ENCODE data around the gene RBPJL.

The RBPJL gene

GRCh38 chr20:45306431-45306982, at the start of gene RBPJL:
RBPJL (plus strand) TSS chr20:45306840; CDS start chr20:45306923, 83 bp downstream.
- DNase-seq: no peak

DNA sequence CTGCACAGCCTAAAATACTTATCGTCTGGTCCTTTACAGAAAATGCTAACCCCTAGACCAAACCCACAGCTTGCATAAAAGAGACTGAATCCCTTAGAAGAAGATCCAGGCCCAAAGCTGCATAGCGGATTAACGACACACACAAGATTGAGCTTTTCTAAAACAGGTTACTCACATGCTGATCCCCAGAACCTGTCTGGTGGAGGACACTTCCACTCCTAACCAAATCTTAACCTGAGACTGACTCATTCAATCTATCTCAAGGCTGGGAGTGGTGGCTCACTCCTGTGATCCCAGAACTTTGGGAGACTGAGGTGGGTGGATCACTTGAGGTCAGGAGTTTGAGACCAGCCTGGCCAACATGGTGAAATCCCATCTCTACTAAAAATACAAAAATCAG, 49.5 kb upstream of the RBPJL start:
- no peak for DNase-seq

- no peak for DNase-seq
Measured at GRCh38 chr20:45257711-45258110, 48.9 kb upstream of the RBPJL start.

DNA sequence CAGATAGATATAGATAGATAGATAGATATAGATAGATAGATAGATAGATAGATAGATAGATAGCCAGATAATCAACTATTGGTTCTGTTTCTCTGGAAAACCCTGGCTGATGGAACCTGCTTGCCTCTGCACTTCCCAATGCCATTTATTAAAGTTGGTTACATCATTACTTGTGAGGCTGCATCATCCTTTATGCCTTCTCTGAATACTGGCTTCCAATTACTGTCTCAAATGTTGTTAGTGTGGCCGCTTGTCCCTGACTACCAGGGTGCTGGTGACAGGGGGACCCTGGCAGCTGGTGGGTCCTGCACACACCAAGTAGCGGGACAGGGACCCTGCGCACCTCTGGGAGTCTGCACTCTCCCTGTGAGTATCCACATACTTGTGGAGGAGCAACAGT, 48.4 kb upstream of the RBPJL start:
- DNase-seq: no peak

DNA sequence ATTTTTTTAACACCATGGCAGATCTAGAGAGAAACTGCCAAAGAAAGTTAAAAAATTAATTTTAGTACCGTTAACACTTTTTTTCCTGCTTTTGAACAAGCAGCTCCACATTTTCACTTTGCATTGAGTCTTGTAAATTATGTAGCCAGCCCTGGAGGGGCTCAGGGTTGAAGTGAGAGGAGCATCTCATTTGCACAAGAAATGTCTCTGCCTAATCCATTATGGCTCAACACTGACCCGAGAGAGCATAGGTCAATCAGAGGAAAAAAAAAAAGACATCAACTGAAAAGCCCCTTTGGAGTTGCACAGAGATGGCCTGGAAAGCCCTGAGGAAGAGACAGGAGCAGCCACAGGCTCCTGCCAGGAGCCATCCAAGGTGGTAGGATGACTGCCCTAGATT, 48.0 kb upstream of the RBPJL start:
- no peak for DNase-seq

- DNase-seq: no peak
Measured at GRCh38 chr20:45263556-45264266, 42.9 kb upstream of the RBPJL start.

GRCh38 chr20:45266977-45267376, 39.7 kb upstream of the RBPJL start:
- no peak for DNase-seq

DNA sequence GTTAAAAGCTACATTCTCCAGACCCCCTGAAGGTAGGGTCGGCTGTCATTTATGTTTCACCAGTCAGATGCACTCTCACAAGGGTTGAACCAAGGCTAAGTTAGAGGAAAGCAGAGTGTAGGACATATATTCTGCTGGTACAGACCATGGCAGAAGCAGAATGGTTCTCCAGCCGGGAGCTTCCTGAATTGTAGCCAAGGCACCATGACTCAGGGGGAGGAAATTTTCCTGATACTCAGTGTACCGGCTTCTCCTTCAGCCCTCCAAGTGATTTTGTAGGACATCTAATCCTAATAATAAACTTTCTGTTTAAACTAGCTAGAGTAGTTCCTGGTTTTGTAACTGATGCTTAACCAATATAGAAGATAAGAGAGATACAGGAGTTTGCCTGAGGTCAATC, 38.1 kb upstream of the RBPJL start:
- DNase-seq: no peak

DNA sequence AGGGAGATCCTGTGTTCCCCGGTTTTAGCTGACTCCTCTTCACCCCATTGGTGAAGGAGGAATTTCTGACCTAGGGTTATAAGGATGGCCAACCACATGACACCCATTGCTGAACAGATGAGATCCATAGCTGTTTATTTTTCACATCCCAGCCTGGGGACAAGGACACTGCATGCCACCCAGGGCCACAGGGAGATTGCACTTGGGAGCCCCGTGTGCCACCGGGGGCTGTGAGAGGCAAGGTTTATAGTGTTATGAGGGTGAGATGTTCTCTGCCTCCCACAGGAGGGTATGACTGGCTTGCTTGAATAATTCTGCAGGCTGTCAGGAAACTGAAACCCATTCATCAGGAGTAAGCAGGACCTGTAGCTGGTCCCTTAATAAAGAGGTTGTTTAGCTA, 37.6 kb upstream of the RBPJL start:
- no peak for DNase-seq

- no peak for DNase-seq
Measured at GRCh38 chr20:45269754-45270270, 36.8 kb upstream of the RBPJL start.

- DNase-seq: no peak
Measured at GRCh38 chr20:45275338-45275737, 31.3 kb upstream of the RBPJL start.

DNA sequence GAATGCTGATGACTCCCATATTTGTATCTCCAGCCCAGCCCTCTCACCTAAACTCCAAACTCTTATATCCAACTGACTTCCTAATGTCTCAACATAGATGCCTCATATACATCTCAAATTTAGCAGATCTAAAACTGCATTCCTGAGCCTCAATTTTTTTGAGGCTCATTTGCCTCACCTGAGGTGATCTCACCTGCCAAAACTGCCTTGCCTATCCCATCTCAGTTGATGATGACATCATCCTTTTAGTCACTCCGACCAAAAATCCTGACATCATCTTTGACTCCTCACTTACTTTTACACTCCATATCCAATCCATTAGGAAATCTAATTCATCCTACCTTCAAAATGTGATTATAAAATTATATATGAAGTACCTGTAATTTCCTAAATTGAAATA, 26.6 kb upstream of the RBPJL start:
- DNase-seq: no peak

GRCh38 chr20:45282700-45283550, 23.7 kb upstream of the RBPJL start:
- DNase-seq: no peak

- no peak for DNase-seq
Measured at GRCh38 chr20:45283551-45284057, 23.0 kb upstream of the RBPJL start.

GRCh38 chr20:45288376-45288775, 18.3 kb upstream of the RBPJL start:
- no peak for DNase-seq

DNA sequence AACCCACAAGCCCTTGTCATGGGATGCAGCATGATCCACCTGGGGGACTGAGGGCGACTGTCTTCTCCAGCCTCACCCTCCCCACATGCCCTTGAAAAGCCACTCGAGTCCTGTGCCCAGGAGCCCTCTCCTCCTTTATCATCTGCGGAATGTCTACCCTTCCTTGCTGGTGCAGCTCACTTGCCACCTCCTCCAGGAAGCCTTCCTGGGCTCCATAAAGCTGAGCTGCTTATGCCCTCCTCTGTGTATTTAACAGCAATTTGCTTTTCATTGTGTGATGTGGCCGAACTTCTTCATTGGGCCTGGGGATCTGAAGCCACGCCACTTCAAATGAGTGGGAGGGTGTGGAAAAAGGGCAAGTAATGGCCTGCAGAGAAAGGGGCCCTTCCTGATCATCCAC, 17.8 kb upstream of the RBPJL start:
- DNase-seq: no peak

GRCh38 chr20:45289942-45290676, 16.5 kb upstream of the RBPJL start:
- no peak for DNase-seq

GRCh38 chr20:45290677-45291355, 15.8 kb upstream of the RBPJL start:
- peak; percentile 57 for DNase-seq

DNA sequence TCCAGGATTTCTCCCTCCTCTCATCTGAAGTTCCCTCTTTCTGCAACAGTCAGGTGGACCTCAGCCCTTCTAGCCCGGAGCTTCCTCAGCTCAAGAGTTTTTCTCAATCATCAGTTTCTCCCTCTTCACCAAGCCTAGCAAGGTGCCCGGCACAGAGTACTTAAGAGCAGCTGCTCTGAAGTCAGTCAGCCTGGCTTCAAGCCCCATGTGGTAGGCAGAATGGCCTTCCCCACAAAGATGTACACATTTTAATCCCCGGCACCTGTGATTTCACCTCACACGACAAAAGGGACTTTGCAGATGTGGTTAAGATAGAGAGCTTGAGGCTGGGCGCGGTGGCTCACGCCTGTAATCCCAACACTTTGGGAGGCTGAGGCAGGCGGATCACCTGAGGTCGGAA, 15.1 kb upstream of the RBPJL start:
- DNase-seq: no peak

DNA sequence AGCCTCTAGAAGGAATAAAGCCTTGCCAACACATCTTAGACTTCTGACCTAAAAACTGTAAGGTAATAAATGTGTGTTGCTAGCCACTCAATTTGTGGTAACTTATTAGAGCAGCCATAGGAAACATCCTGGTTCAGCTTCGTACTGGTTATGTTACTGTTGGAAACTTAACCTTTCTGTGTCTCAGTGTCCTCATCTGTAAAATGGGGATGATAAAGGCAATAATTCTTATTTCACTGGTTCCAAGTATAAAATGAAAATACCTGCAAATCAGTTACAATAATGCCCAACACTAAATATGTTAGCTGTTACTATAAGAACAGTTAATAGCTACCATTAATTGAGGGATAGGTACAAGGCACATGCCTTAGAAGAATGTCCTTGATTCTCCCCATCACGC, 14.3 kb upstream of the RBPJL start:
- DNase-seq: no peak

- DNase-seq: peak; percentile 88
Measured at GRCh38 chr20:45293041-45294002, 13.3 kb upstream of the RBPJL start.

Data from NCI-H2171 (cell line).